HCT116 (cell line): ENCODE results near the gene NOL4L. TPM values are rescaled to one million over a fixed set of nuclear protein-coding genes. Genes with fewer than 3 reads are reported as not detected.

Experiments used
- ATAC-seq: fragments of 200-7000 bp; cut with Tn5 transposase; 2 replicates; pipeline ENCODE4 v1.9.1; 2020; ENCODE audit warnings: mild to moderate bottlenecking, moderate library complexity
- BruUV-seq: library from RNA; stranded (reverse); fragments of 400-500 nt; replicated peaks from 2 replicates; lab custom pipeline; 2021; lab: Mats Ljungman, UMichigan
- CTCF ChIA-PET: fragments of 300-600 bp; sonication (Branson Sonifier 250); formaldehyde crosslinking; loops from one replicate; lab custom pipeline; 2021; ENCODE audit warnings: antibody characterized with exemption; lab: Charles Lee
- POLR2A ChIA-PET: fragments of 300-600, 350-600 bp; sonication (Branson Sonifier 250); formaldehyde crosslinking; loops from one replicate; lab custom pipeline; 2021; ENCODE audit warnings: antibody characterized with exemption; lab: Charles Lee
- RAD21 ChIA-PET, 2 experiments: fragments of 300-600 bp; sonication (Branson Sonifier 250); formaldehyde crosslinking; loops; one replicate each; lab custom pipeline; 2023; ENCODE audit warnings: low total read pairs in 2 of 2; ENCODE audit not compliant: uncharacterized antibody in 2 of 2, unreplicated experiment in 2 of 2, low non-redundant PET in 1 of 2; lab: Charles Lee
- DNase-seq: peaks from one replicate; pipeline ENCODE4 v3.0.0-alpha.2; 2010; ENCODE audit warnings: low read depth, low spot score
- H2AFZ ChIP-seq: fragments of 200-600 bp; shearing (Covaris generic), sonication (generic); 2 replicates; pipeline ENCODE4 v1.6.1; 2017; ENCODE audit warnings: low read depth, mixed run types, mixed read lengths, antibody characterized with exemption, low read length; ENCODE audit not compliant: poor library complexity, severe bottlenecking
- H3K27ac ChIP-seq: 2 replicates; pipeline ENCODE4 v1.5.1; 2012; ENCODE audit warnings: low read depth, low read length
- H3K27me3 ChIP-seq: fragments of 200-600 bp; sonication (generic); 2 replicates; pipeline ENCODE4 v1.6.1; 2016; ENCODE audit warnings: mixed run types, low read length, mixed read lengths; ENCODE audit not compliant: insufficient read depth
- H3K36me3 ChIP-seq, 2 experiments: fragments of 200-500 bp in 1 of 2; fragments of 200-600 bp in 1 of 2; sonication (Bioruptor generic) in 1 of 2; sonication (generic) in 1 of 2; 2 replicates each; pipeline versions ENCODE4 v1.5.1 to v1.6.1; 2014 to 2016; ENCODE audit warnings: low read length in 2 of 2, inconsistent platforms in 1 of 2, mixed read lengths in 1 of 2, mixed run types in 1 of 2; ENCODE audit not compliant: insufficient read depth in 2 of 2, control insufficient read depth in 1 of 2
- H3K4me1 ChIP-seq, 2 experiments: fragments of 200-600 bp in 1 of 2; sonication (generic) in 1 of 2; 2 replicates each; pipeline versions ENCODE4 v1.5.1 to v1.6.1; 2012 to 2017; ENCODE audit warnings: low read length in 2 of 2, inconsistent platforms in 1 of 2, mild to moderate bottlenecking in 1 of 2, mixed read lengths in 1 of 2, mixed run types in 1 of 2, moderate library complexity in 1 of 2; ENCODE audit not compliant: insufficient read depth in 2 of 2, control insufficient read depth in 1 of 2
- H3K4me2 ChIP-seq: fragments of 200-600 bp; sonication (generic); 2 replicates; pipeline ENCODE4 v1.6.1; 2017; ENCODE audit warnings: mixed run types, low read length, mixed read lengths
- H3K4me3 ChIP-seq, 2 experiments: fragments of 200-600 bp in 1 of 2; sonication (generic) in 1 of 2; replicated peaks in 1 of 2; 2 replicates each; pipeline ENCODE4 v1.5.1; 2011 to 2016; ENCODE audit warnings: low read length in 2 of 2, control low read depth in 1 of 2, low read depth in 1 of 2, mild to moderate bottlenecking in 1 of 2, mixed read lengths in 1 of 2, mixed run types in 1 of 2
- H3K79me2 ChIP-seq: fragments of 200-600 bp; sonication (generic); 2 replicates; pipeline ENCODE4 v1.6.1; 2017; ENCODE audit warnings: mild to moderate bottlenecking, mixed run types, low read length, moderate library complexity, mixed read lengths; ENCODE audit not compliant: insufficient read depth
- H3K9ac ChIP-seq: fragments of 200-600 bp; sonication (generic); 2 replicates; pipeline ENCODE4 v1.6.1; 2016; ENCODE audit warnings: low read length, mixed read lengths
- H3K9me2 ChIP-seq: fragments of 200-600 bp; sonication (generic), shearing (Covaris generic); 2 replicates; pipeline ENCODE4 v1.6.1; 2017; ENCODE audit warnings: mixed run types, mild to moderate bottlenecking, moderate library complexity; ENCODE audit not compliant: insufficient read depth
- H3K9me3 ChIP-seq, 2 experiments: fragments of 200-500 bp in 1 of 2; fragments of 200-600 bp in 1 of 2; sonication (Bioruptor generic) in 1 of 2; sonication (generic) in 1 of 2; 2 replicates each; pipeline ENCODE4 v1.6.1; 2014 to 2017; ENCODE audit warnings: low read length in 2 of 2, mixed read lengths in 2 of 2, inconsistent platforms in 1 of 2, low read depth in 1 of 2, mild to moderate bottlenecking in 1 of 2, mixed run types in 1 of 2, moderate library complexity in 1 of 2; ENCODE audit not compliant: control insufficient read depth in 1 of 2, insufficient read depth in 1 of 2
- H4K20me1 ChIP-seq: fragments of 200-600 bp; sonication (generic), shearing (Covaris generic); 2 replicates; pipeline ENCODE4 v1.6.1; 2017; ENCODE audit warnings: mixed run types, mild to moderate bottlenecking, moderate library complexity; ENCODE audit not compliant: insufficient read depth
- CBX3 ChIP-seq: IDR thresholded peaks from 2 replicates; pipeline ENCODE4 v1.6.1; 2012; ENCODE audit warnings: low read depth
- CEBPB ChIP-seq: IDR thresholded peaks from 2 replicates; pipeline ENCODE4 v1.6.1; 2012; ENCODE audit warnings: low read depth
- ELF1 ChIP-seq: IDR thresholded peaks from 2 replicates; pipeline ENCODE4 v1.6.1; 2012; ENCODE audit warnings: low read depth, borderline replicate concordance
- EZH2 ChIP-seq: fragments of 200-600 bp; sonication (generic); IDR thresholded peaks from 2 replicates; pipeline ENCODE4 v1.6.1; 2017; ENCODE audit warnings: antibody characterized with exemption, mixed run types
- EZH2phosphoT487 ChIP-seq: fragments of 200-600 bp; IDR thresholded peaks from 2 replicates; pipeline ENCODE4 v1.6.1; 2018; ENCODE audit warnings: antibody characterized with exemption, borderline replicate concordance
- FOSL1 ChIP-seq: IDR thresholded peaks from 2 replicates; pipeline ENCODE4 v1.6.1; 2012; ENCODE audit warnings: low read depth
- JUND ChIP-seq: IDR thresholded peaks from 2 replicates; pipeline ENCODE4 v1.6.1; 2012
- POLR2A ChIP-seq: IDR thresholded peaks from 2 replicates; pipeline ENCODE4 v1.7.0; 2011; ENCODE audit warnings: borderline replicate concordance; ENCODE audit not compliant: insufficient read depth, insufficient read length; ENCODE audit errors: extremely low read depth
- POLR2AphosphoS5 ChIP-seq: IDR thresholded peaks from 2 replicates; pipeline ENCODE4 v1.6.1; 2011; ENCODE audit warnings: mild to moderate bottlenecking, low read depth, low read length, moderate library complexity
- RAD21 ChIP-seq: IDR thresholded peaks from 2 replicates; pipeline ENCODE4 v1.6.1; 2012; ENCODE audit warnings: low read depth, mild to moderate bottlenecking
- SIN3A ChIP-seq: IDR thresholded peaks from 2 replicates; pipeline ENCODE4 v1.6.1; 2012; ENCODE audit warnings: low read depth
- SP1 ChIP-seq: IDR thresholded peaks from 2 replicates; pipeline ENCODE4 v1.6.1; 2012; ENCODE audit warnings: low read depth
- SRF ChIP-seq: IDR thresholded peaks from 2 replicates; pipeline ENCODE4 v1.6.1; 2012; ENCODE audit warnings: low read depth
- TCF7L2 ChIP-seq: IDR thresholded peaks from 2 replicates; pipeline ENCODE4 v1.7.0; 2011; ENCODE audit warnings: borderline replicate concordance, inconsistent platforms; ENCODE audit not compliant: insufficient read depth, insufficient read length; ENCODE audit errors: extremely low read depth
- YY1 ChIP-seq: IDR thresholded peaks from 2 replicates; pipeline ENCODE4 v1.6.1; 2011; ENCODE audit warnings: low read length, low read depth, moderate library complexity, mild to moderate bottlenecking; ENCODE audit not compliant: insufficient replicate concordance; ENCODE audit errors: extremely low read depth
- ZFX ChIP-seq: fragments of 450-650 bp; IDR thresholded peaks from 2 replicates; pipeline ENCODE4 v1.6.1; 2017
- intact Hi-C: fragments of 100-400 bp; cut with micrococcal nuclease; formaldehyde crosslinking; loops from 2 replicates; pipeline ENCODE4 v1.10.0; 2022
- total RNA-seq: library from RNA; stranded (reverse); gene quantifications from one replicate; pipeline ENCODE4 v1.2.1, GENCODE V29; 2021; ENCODE audit not compliant: unreplicated experiment
- TF ChIP-seq, protein P1 (sequence below): IDR thresholded peaks from 2 replicates; pipeline ENCODE4 v1.6.1; 2012
- TF ChIP-seq, protein P2 (sequence below): IDR thresholded peaks from 2 replicates; pipeline ENCODE4 v1.6.1; 2012; ENCODE audit warnings: low read depth
- TF ChIP-seq, protein P3 (sequence below): IDR thresholded peaks from 2 replicates; pipeline ENCODE4 v1.6.1; 2011; ENCODE audit warnings: mild to moderate bottlenecking, low read length, moderate library complexity; ENCODE audit not compliant: insufficient replicate concordance; ENCODE audit errors: extremely low read depth
- TF ChIP-seq, protein P4 (sequence below): IDR thresholded peaks from 2 replicates; pipeline ENCODE4 v1.6.1; 2012

NOL4L gene
- total RNA-seq, 1 experiment from 2014 or later, result 5.9 TPM

DNA sequence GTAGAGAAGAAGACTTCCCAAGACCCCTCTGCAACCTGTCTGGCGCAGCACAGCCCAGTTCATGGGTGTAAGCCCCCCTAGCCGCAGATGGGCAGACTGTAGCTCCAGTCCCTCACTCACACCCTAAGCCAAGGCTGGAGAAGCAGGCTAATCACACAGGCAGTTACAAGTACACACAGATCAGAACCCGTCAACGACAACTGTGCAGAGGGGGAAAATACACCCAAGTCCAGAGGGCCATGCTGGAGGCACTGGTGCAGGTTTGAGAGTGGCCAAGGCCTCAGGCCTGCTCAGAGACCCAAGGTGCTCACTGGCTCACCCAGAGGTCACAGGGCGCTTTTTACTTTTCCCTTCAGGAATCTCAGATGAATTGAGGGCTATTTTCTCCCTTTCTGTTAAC lies 106.1 kb downstream of the NOL4L start:
- Histone ChIP-seq H3K4me2 (no peak overlapping the region), H3K36me3 (no peaks in the 10 kb centered on the region), H4K20me1 (no peaks in the 10 kb centered on the region), H3K9ac (no peak overlapping the region), H3K9me2 (no peaks in the 10 kb centered on the region), H3K79me2 (no peaks in the 10 kb centered on the region), H3K4me1 (peaks cover 0 to 22% of the 10 kb centered on the region in 2 experiments; a peak in 2 of 4 replicates), H3K27ac (no peak overlapping the region), H3K27me3 (no peaks in the 10 kb centered on the region), H3K4me3 (no peak overlapping the region), H3K9me3 (no peaks in the 10 kb centered on the region), H2AFZ (no peak overlapping the region)
- ATAC-seq (no peak), DNase-seq (no peak)
- ChIA-PET RAD21 (no interaction called here), POLR2A (no interaction called here), CTCF (no interaction called here)
- no TSS peak for BruUV-seq
- TF ChIP-seq EZH2phosphoT487, result no peak
- no peak for TF ChIP-seq POLR2AphosphoS5
- no peak for TF ChIP-seq SRF
- TF ChIP-seq SIN3A, result no peak
- TF ChIP-seq YY1, result no peak
- TF ChIP-seq JUND, result no peak
- TF ChIP-seq TCF7L2, result no peak
- TF ChIP-seq CBX3, result no peak
- no peak for TF ChIP-seq ELF1
- TF ChIP-seq RAD21, result no peak
- TF ChIP-seq EZH2, result no peak
- TF ChIP-seq, protein P1, sequence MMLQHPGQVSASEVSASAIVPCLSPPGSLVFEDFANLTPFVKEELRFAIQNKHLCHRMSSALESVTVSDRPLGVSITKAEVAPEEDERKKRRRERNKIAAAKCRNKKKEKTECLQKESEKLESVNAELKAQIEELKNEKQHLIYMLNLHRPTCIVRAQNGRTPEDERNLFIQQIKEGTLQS, result no peak
- no peak for TF ChIP-seq CEBPB
- no peak for TF ChIP-seq POLR2A
- TF ChIP-seq FOSL1, result no peak
- no peak for TF ChIP-seq SP1
- TF ChIP-seq ZFX, result no peak
- TF ChIP-seq, protein P2, sequence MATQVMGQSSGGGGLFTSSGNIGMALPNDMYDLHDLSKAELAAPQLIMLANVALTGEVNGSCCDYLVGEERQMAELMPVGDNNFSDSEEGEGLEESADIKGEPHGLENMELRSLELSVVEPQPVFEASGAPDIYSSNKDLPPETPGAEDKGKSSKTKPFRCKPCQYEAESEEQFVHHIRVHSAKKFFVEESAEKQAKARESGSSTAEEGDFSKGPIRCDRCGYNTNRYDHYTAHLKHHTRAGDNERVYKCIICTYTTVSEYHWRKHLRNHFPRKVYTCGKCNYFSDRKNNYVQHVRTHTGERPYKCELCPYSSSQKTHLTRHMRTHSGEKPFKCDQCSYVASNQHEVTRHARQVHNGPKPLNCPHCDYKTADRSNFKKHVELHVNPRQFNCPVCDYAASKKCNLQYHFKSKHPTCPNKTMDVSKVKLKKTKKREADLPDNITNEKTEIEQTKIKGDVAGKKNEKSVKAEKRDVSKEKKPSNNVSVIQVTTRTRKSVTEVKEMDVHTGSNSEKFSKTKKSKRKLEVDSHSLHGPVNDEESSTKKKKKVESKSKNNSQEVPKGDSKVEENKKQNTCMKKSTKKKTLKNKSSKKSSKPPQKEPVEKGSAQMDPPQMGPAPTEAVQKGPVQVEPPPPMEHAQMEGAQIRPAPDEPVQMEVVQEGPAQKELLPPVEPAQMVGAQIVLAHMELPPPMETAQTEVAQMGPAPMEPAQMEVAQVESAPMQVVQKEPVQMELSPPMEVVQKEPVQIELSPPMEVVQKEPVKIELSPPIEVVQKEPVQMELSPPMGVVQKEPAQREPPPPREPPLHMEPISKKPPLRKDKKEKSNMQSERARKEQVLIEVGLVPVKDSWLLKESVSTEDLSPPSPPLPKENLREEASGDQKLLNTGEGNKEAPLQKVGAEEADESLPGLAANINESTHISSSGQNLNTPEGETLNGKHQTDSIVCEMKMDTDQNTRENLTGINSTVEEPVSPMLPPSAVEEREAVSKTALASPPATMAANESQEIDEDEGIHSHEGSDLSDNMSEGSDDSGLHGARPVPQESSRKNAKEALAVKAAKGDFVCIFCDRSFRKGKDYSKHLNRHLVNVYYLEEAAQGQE, result no peak
- TF ChIP-seq, protein P3, sequence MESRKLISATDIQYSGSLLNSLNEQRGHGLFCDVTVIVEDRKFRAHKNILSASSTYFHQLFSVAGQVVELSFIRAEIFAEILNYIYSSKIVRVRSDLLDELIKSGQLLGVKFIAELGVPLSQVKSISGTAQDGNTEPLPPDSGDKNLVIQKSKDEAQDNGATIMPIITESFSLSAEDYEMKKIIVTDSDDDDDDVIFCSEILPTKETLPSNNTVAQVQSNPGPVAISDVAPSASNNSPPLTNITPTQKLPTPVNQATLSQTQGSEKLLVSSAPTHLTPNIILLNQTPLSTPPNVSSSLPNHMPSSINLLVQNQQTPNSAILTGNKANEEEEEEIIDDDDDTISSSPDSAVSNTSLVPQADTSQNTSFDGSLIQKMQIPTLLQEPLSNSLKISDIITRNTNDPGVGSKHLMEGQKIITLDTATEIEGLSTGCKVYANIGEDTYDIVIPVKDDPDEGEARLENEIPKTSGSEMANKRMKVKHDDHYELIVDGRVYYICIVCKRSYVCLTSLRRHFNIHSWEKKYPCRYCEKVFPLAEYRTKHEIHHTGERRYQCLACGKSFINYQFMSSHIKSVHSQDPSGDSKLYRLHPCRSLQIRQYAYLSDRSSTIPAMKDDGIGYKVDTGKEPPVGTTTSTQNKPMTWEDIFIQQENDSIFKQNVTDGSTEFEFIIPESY, result no peak
- TF ChIP-seq, protein P4, sequence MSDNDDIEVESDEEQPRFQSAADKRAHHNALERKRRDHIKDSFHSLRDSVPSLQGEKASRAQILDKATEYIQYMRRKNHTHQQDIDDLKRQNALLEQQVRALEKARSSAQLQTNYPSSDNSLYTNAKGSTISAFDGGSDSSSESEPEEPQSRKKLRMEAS, result no peak
- intact Hi-C loops, result no loop called here
